Subcutaneous abdominal adipose tissue (tissue), 5 donors: ENCODE results near the gene STK11IP.
"Not testable (repeated sequence)": the region's sequence is repeated elsewhere in the genome, so short reads cannot be mapped to it uniquely, and the experiment has no call there.

Experiments used
- H3K27ac ChIP-seq: one replicate; pipeline ENCODE4 v1.7.0; 2013; ENCODE audit warnings: low read depth, mild to moderate bottlenecking, inconsistent platforms, low read length, moderate library complexity
- H3K27me3 ChIP-seq, 5 donors: one replicate each; pipeline ENCODE4 v1.7.0; 2013; ENCODE audit warnings: low read length in 5 of 5, inconsistent platforms in 1 of 5; ENCODE audit not compliant: control insufficient read depth in 5 of 5, insufficient read depth in 4 of 5
- H3K36me3 ChIP-seq, 5 donors: one replicate each; pipeline ENCODE4 v1.7.0; 2013; ENCODE audit warnings: low read length in 5 of 5; ENCODE audit not compliant: control insufficient read depth in 5 of 5, insufficient read depth in 5 of 5
- H3K4me1 ChIP-seq, 5 donors: one replicate each; pipeline ENCODE4 v1.7.0; 2013; ENCODE audit warnings: low read length in 5 of 5, mild to moderate bottlenecking in 3 of 5, moderate library complexity in 1 of 5; ENCODE audit not compliant: control insufficient read depth in 5 of 5, insufficient read depth in 5 of 5
- H3K4me3 ChIP-seq, 5 donors: one replicate each; pipeline ENCODE4 v1.7.0; 2013; ENCODE audit warnings: low read length in 5 of 5, low read depth in 1 of 5
- H3K9ac ChIP-seq, 5 donors: one replicate each; pipeline ENCODE4 v1.7.0; 2013; ENCODE audit warnings: low read length in 5 of 5, mild to moderate bottlenecking in 4 of 5, moderate library complexity in 3 of 5
- H3K9me3 ChIP-seq, 5 donors: one replicate each; pipeline ENCODE4 v1.7.0; 2013; ENCODE audit warnings: low read length in 5 of 5; ENCODE audit not compliant: control insufficient read depth in 5 of 5
- donor health status: healthy.
- donor health status: healthy.
- donor health status: healthy.
- donor health status: healthy.
- donor health status: healthy.

The STK11IP gene

GRCh38 chr2:219651656-219652055 lies 54.0 kb downstream of the STK11IP start:
- H3K4me3 ChIP-seq, H3K36me3 ChIP-seq, H3K9me3 ChIP-seq, H3K9ac ChIP-seq, H3K27ac ChIP-seq, H3K4me1 ChIP-seq: not testable (repeated sequence)
- H3K27me3 ChIP-seq, result peaks cover 3 to 16% (median 12%) of the 10 kb centered on the region in 5 donors

- Histone ChIP-seq H3K4me1 (no peaks in the 10 kb centered on the region), H3K27ac (no peak overlapping the region), H3K36me3 (no peaks in the 10 kb centered on the region), H3K4me3 (no peak overlapping the region), H3K9ac (no peak overlapping the region), H3K27me3 (peaks cover 0 to 7% (median 4%) of the 10 kb centered on the region in 5 donors), H3K9me3 (peaks cover 3 to 11% (median 8%) of the 10 kb centered on the region in 5 donors)
Observed at GRCh38 chr2:219656526-219656925, 58.9 kb downstream of the STK11IP start.

GRCh38 chr2:219658196-219658846 lies 60.7 kb downstream of the STK11IP start:
- no peaks in the 10 kb centered on the region for H3K36me3 ChIP-seq
- no peaks in the 10 kb centered on the region for H3K4me1 ChIP-seq
- no peak overlapping the region for H3K9ac ChIP-seq
- no peak overlapping the region for H3K4me3 ChIP-seq
- no peak overlapping the region for H3K27ac ChIP-seq
- peaks cover 4 to 17% (median 13%) of the 10 kb centered on the region in 5 donors for H3K9me3 ChIP-seq
- H3K27me3 ChIP-seq, result peaks cover 0 to 7% (median 4%) of the 10 kb centered on the region in 5 donors

GRCh38 chr2:219658874-219659273 lies 61.2 kb downstream of the STK11IP start:
- H3K9ac ChIP-seq, result no peak overlapping the region
- H3K27ac ChIP-seq, result no peak overlapping the region
- H3K27me3 ChIP-seq, result peaks cover 0 to 7% (median 4%) of the 10 kb centered on the region in 5 donors
- no peak overlapping the region for H3K4me3 ChIP-seq
- no peaks in the 10 kb centered on the region for H3K4me1 ChIP-seq
- no peaks in the 10 kb centered on the region for H3K36me3 ChIP-seq
- H3K9me3 ChIP-seq, result peaks cover 4 to 17% (median 13%) of the 10 kb centered on the region in 5 donors

- Histone ChIP-seq H3K27ac (no peak overlapping the region), H3K9me3 (peaks cover 4 to 17% (median 13%) of the 10 kb centered on the region in 5 donors), H3K27me3 (peaks cover 0 to 7% (median 4%) of the 10 kb centered on the region in 5 donors), H3K36me3 (no peaks in the 10 kb centered on the region), H3K4me1 (no peaks in the 10 kb centered on the region), H3K4me3 (no peak overlapping the region), H3K9ac (no peak overlapping the region)
Observed at GRCh38 chr2:219661197-219661954, 63.7 kb downstream of the STK11IP start.

- Histone ChIP-seq H3K9ac (no peak overlapping the region), H3K27ac (no peak overlapping the region), H3K9me3 (peaks cover 4 to 17% (median 13%) of the 10 kb centered on the region in 5 donors), H3K36me3 (no peaks in the 10 kb centered on the region), H3K4me3 (no peak overlapping the region), H3K4me1 (no peaks in the 10 kb centered on the region), H3K27me3 (peaks cover 0 to 7% (median 4%) of the 10 kb centered on the region in 5 donors)
Observed at GRCh38 chr2:219661955-219662395, 64.3 kb downstream of the STK11IP start.

- Histone ChIP-seq H3K9me3 (peaks cover 4 to 17% (median 13%) of the 10 kb centered on the region in 5 donors), H3K27me3 (peaks cover 0 to 7% (median 4%) of the 10 kb centered on the region in 5 donors), H3K27ac (no peak overlapping the region), H3K4me3 (no peak overlapping the region), H3K4me1 (no peaks in the 10 kb centered on the region), H3K9ac (no peak overlapping the region), H3K36me3 (no peaks in the 10 kb centered on the region)
Observed at GRCh38 chr2:219662566-219662965, 64.9 kb downstream of the STK11IP start.

GRCh38 chr2:219663116-219663762 lies 65.6 kb downstream of the STK11IP start:
- no peak overlapping the region for H3K4me3 ChIP-seq
- peaks cover 4 to 17% (median 13%) of the 10 kb centered on the region in 5 donors for H3K9me3 ChIP-seq
- no peak overlapping the region for H3K27ac ChIP-seq
- no peaks in the 10 kb centered on the region for H3K36me3 ChIP-seq
- H3K27me3 ChIP-seq, result peaks cover 0 to 7% (median 4%) of the 10 kb centered on the region in 5 donors
- no peak overlapping the region for H3K9ac ChIP-seq
- H3K4me1 ChIP-seq, result no peaks in the 10 kb centered on the region

- no peaks in the 10 kb centered on the region for H3K36me3 ChIP-seq
- peaks cover 0 to 7% (median 4%) of the 10 kb centered on the region in 5 donors for H3K27me3 ChIP-seq
- no peaks in the 10 kb centered on the region for H3K4me1 ChIP-seq
- H3K4me3 ChIP-seq, result no peak overlapping the region
- no peak overlapping the region for H3K27ac ChIP-seq
- H3K9me3 ChIP-seq, result peaks cover 4 to 17% (median 13%) of the 10 kb centered on the region in 5 donors
- no peak overlapping the region for H3K9ac ChIP-seq
Observed at GRCh38 chr2:219664041-219664440, 66.4 kb downstream of the STK11IP start.

GRCh38 chr2:219664944-219665343 lies 67.3 kb downstream of the STK11IP start:
- no peak overlapping the region for H3K27ac ChIP-seq
- no peak overlapping the region for H3K9ac ChIP-seq
- H3K9me3 ChIP-seq, result peaks cover 4 to 17% (median 13%) of the 10 kb centered on the region in 5 donors
- H3K4me3 ChIP-seq, result no peak overlapping the region
- no peaks in the 10 kb centered on the region for H3K36me3 ChIP-seq
- H3K27me3 ChIP-seq, result peaks cover 0 to 6% (median 3%) of the 10 kb centered on the region in 5 donors
- no peaks in the 10 kb centered on the region for H3K4me1 ChIP-seq
